ENCODE data around the gene SLC38A6.
"Not testable (repeated sequence)": the region's sequence is repeated elsewhere in the genome, so short reads cannot be mapped to it uniquely, and the experiment has no call there.

SLC38A6 gene

GRCh38 chr14:61063461-61063860 lies 82.4 kb downstream of the SLC38A6 start:
- no peak for DNase-seq (ENCODE audit: low spot score)

- no peak for DNase-seq (ENCODE audit: low spot score)
These were observed 83.2 kb downstream of the SLC38A6 start for GRCh38 chr14:61064210-61064609.

GRCh38 chr14:61064856-61065255 lies 83.8 kb downstream of the SLC38A6 start:
- no peak for DNase-seq (ENCODE audit: low spot score)

GRCh38 chr14:61065656-61066055 lies 84.6 kb downstream of the SLC38A6 start:
- no peak for DNase-seq (ENCODE audit: low spot score)

- DNase-seq (ENCODE audit: low spot score): not testable (repeated sequence)
These were observed 91.4 kb downstream of the SLC38A6 start for GRCh38 chr14:61072442-61072841.

GRCh38 chr14:61074852-61075251 lies 93.8 kb downstream of the SLC38A6 start:
- no peak for DNase-seq (ENCODE audit: low spot score)

GRCh38 chr14:61076556-61076955 lies 95.5 kb downstream of the SLC38A6 start:
- DNase-seq (ENCODE audit: low spot score): no peak

- no peak for DNase-seq (ENCODE audit: low spot score)
These were observed 96.4 kb downstream of the SLC38A6 start for GRCh38 chr14:61077437-61077836.

GRCh38 chr14:61077951-61078720 lies 97.1 kb downstream of the SLC38A6 start:
- DNase-seq (ENCODE audit: low spot score): no peak

GRCh38 chr14:61080591-61081010 lies 99.6 kb downstream of the SLC38A6 start:
- no peak for DNase-seq (ENCODE audit: low spot score)

GRCh38 chr14:61088081-61088480 lies 107.0 kb downstream of the SLC38A6 start:
- no peak for DNase-seq (ENCODE audit: low spot score)

- DNase-seq (ENCODE audit: low spot score): no peak
These were observed 108.2 kb downstream of the SLC38A6 start for GRCh38 chr14:61089126-61089750.

- DNase-seq (ENCODE audit: low spot score): no peak
These were observed 109.6 kb downstream of the SLC38A6 start for GRCh38 chr14:61090432-61091216.

- no peak for DNase-seq (ENCODE audit: low spot score)
These were observed 110.7 kb downstream of the SLC38A6 start for GRCh38 chr14:61091657-61092273.

GRCh38 chr14:61098096-61098495 lies 117.1 kb downstream of the SLC38A6 start:
- not testable (repeated sequence) for DNase-seq (ENCODE audit: low spot score)

- DNase-seq (ENCODE audit: low spot score): no peak
These were observed 117.7 kb downstream of the SLC38A6 start for GRCh38 chr14:61098721-61099120.

- DNase-seq (ENCODE audit: low spot score): no peak
These were observed 118.3 kb downstream of the SLC38A6 start for GRCh38 chr14:61099216-61099835.

- no peak for DNase-seq (ENCODE audit: low spot score)
These were observed 120.9 kb downstream of the SLC38A6 start for GRCh38 chr14:61101803-61102548.
